Cardiac ventricle fibroblast (primary cell): Measurements from ENCODE around the gene LYVE1. TPM values are rescaled to one million over a fixed set of nuclear protein-coding genes. Genes with fewer than 3 reads are reported as not detected.

Experiments used
- total RNA-seq: library from RNA; depleted of rRNA; stranded (reverse); fragments of >200 nt; gene quantifications from 2 replicates; pipeline ENCODE4 v1.2.3, GENCODE V29; 2015

Gene LYVE1
- total RNA-seq: 2.1 and 4.1 TPM in 2 replicates

GRCh38 chr11:10568486-10568941 lies at the start of gene LYVE1:
Gene LYVE1, minus strand, starts transcription at chr11:10568665. Its CDS starts 133 bp downstream, at chr11:10568532.

DNA sequence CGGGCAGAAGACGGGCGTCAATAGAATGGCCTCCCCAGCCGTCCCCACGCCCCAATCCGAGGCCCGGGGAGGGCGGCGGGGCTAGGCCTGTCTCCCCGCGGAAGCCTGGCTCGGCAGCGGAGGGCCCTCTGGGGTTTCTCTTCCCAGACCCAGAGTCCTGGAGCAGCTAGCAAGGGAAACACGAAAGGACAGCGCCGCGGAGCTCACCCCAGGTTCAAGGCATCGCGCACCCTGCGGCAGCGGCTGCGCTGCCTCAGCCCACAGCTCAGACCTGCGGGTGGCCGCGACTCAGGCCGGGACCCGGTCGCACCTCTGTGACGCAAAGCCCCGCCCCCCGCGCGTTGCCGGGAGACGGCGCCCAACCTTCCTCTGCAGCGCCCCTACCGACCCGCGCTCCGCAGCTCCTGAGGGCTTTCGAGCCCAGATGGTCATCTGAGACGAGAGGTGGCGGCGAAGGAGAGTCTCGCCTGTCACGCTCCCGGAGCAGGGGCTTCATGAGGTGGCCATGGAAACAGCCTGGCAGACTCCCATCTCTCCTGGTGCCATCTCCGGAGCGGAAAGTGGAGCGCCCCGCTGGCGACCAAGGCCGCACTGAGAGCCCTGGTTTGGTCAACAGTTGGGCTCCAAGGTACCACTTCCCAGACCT lies 27.4 kb downstream of the LYVE1 start, which contains the start of gene RNF141:
Gene RNF141, minus strand, starts transcription at position 273 of the 646 bp plus-strand sequence. CDS start 7,029 bp downstream, outside the sequence.

Other genes starting within 250 kb of the LYVE1 start
- 0.44 and 1.9 TPM in 2 replicates for gene AMPD3, start 113.4 kb downstream of the LYVE1 start, total RNA-seq
- gene RNF141, start 27.5 kb downstream of the LYVE1 start, total RNA-seq: 16.1 and 21.2 TPM in 2 replicates
- gene IRAG1, start 125.1 kb upstream of the LYVE1 start, total RNA-seq: 1.2 and 1.4 TPM in 2 replicates
- gene CTR9, start 182.6 kb upstream of the LYVE1 start, total RNA-seq: 22.8 and 24.7 TPM in 2 replicates
- gene EIF4G2, start 240.3 kb upstream of the LYVE1 start, total RNA-seq: 335 and 395 TPM in 2 replicates